ENCODE measurements around the gene PKN2. TPM values are rescaled to one million over a fixed set of nuclear protein-coding genes. Genes with fewer than 3 reads are reported as not detected.

The PKN2 gene
- total and polyA plus RNA-seq, 8 donors: 6.5 to 28.8 (median 16.0) TPM

GRCh38 chr1:88722492-88722891 is 38.4 kb downstream of the PKN2 start:
- FAIRE-seq: no peak

GRCh38 chr1:88726697-88727096 is 42.6 kb downstream of the PKN2 start:
- no peaks in the 10 kb centered on the region for H3K36me3 ChIP-seq
- intact Hi-C loops (cut with DNase I): no loop called here
- no peak for TF ChIP-seq CTCF (IDR thresholded peaks at IDR 0.05)
- FAIRE-seq (peak; percentile 26), ATAC-seq (no peak), DNase-seq (no peak)
- H3K9me3 ChIP-seq: no peaks in the 10 kb centered on the region
- H3K27me3 ChIP-seq: no peaks in the 10 kb centered on the region
- H3K4me3 ChIP-seq: no peak overlapping the region
- peaks cover 0 to 22% (median 18%) of the 10 kb centered on the region in 3 donors for H3K4me1 ChIP-seq
- no peak overlapping the region for H3K27ac ChIP-seq

More at GRCh38 chr1:88722492-88722891, 38.4 kb downstream of the PKN2 start:
- intact Hi-C loops (cut with DNase I): no loop called here
- Histone ChIP-seq H3K4me3 (no peak overlapping the region), H3K9me3 (no peaks in the 10 kb centered on the region), H3K27me3 (no peaks in the 10 kb centered on the region), H3K4me1 (peaks cover 0 to 4% (median 2%) of the 10 kb centered on the region in 3 donors), H3K36me3 (no peaks in the 10 kb centered on the region), H3K27ac (no peak overlapping the region)
- no peak for TF ChIP-seq CTCF (IDR thresholded peaks at IDR 0.05)
- no peak for DNase-seq
- WGBS, 2 donors: 84 to 91% methylated on average over 5 of the region's 5 CpGs
- ATAC-seq: no peak

- Histone ChIP-seq H3K4me3 (no peak overlapping the region), H3K4me1 (peaks cover 4 to 27% (median 18%) of the 10 kb centered on the region in 3 donors), H3K27ac (no peak overlapping the region), H3K27me3 (no peaks in the 10 kb centered on the region), H3K9me3 (no peaks in the 10 kb centered on the region), H3K36me3 (no peaks in the 10 kb centered on the region)
- DNase-seq: no peak
- intact Hi-C loops (cut with DNase I): no loop called here
- ATAC-seq: no peak
- WGBS, 2 donors: 67 to 72% methylated on average over 1 of the region's 1 CpG
- no peak for TF ChIP-seq CTCF (IDR thresholded peaks at IDR 0.05)
- FAIRE-seq: peak; percentile 17
Observed at GRCh38 chr1:88727205-88727604, 43.1 kb downstream of the PKN2 start.

- 91 to 94% methylated on average over 2 of the region's 2 CpGs for WGBS, 2 donors
- H3K4me3 ChIP-seq: no peak overlapping the region
- intact Hi-C loops (cut with DNase I): no loop called here
- no peaks in the 10 kb centered on the region for H3K36me3 ChIP-seq
- H3K9me3 ChIP-seq: no peaks in the 10 kb centered on the region
- H3K27ac ChIP-seq: no peak overlapping the region
- no peak for TF ChIP-seq CTCF (IDR thresholded peaks at IDR 0.05)
- DNase-seq (no peak), ATAC-seq (no peak), FAIRE-seq (no peak)
- no peaks in the 10 kb centered on the region for H3K27me3 ChIP-seq
- peaks cover 6 to 30% (median 18%) of the 10 kb centered on the region in 3 donors for H3K4me1 ChIP-seq
Observed at GRCh38 chr1:88729297-88729696, 45.2 kb downstream of the PKN2 start.

GRCh38 chr1:88730132-88730675 is 46.1 kb downstream of the PKN2 start:
- Histone ChIP-seq H3K9me3 (no peaks in the 10 kb centered on the region), H3K36me3 (no peaks in the 10 kb centered on the region), H3K4me1 (peaks cover 6 to 30% (median 18%) of the 10 kb centered on the region in 3 donors), H3K4me3 (no peak overlapping the region), H3K27ac (no peak overlapping the region), H3K27me3 (no peaks in the 10 kb centered on the region)
- FAIRE-seq (no peak), DNase-seq (no peak), ATAC-seq (peak in 1 of 4 donors; percentile 35)
- intact Hi-C loops (cut with DNase I): no loop called here
- TF ChIP-seq CTCF (IDR thresholded peaks at IDR 0.05): no peak
- WGBS, 2 donors: 95 to 97% methylated on average over 4 of the region's 4 CpGs

Data from pancreas (tissue), 10 donors.